Fibroblast of pulmonary artery (primary cell): ENCODE results near the gene SLC6A1.

Experiments
- DNase-seq: peaks from one replicate; pipeline ENCODE4 v3.0.0-alpha.2; 2010; ENCODE audit warnings: low read depth
- H3K4me3 ChIP-seq: replicated peaks from 2 replicates; pipeline ENCODE4 v1.5.1; 2011; ENCODE audit warnings: low read depth, mild to moderate bottlenecking, control low read depth, low read length, moderate library complexity
- CTCF ChIP-seq: IDR thresholded peaks from 2 replicates; pipeline ENCODE4 v1.5.1; 2011; ENCODE audit warnings: mild to moderate bottlenecking, control low read depth, low read length, inconsistent platforms; ENCODE audit errors: missing control alignments

The SLC6A1 gene

DNA sequence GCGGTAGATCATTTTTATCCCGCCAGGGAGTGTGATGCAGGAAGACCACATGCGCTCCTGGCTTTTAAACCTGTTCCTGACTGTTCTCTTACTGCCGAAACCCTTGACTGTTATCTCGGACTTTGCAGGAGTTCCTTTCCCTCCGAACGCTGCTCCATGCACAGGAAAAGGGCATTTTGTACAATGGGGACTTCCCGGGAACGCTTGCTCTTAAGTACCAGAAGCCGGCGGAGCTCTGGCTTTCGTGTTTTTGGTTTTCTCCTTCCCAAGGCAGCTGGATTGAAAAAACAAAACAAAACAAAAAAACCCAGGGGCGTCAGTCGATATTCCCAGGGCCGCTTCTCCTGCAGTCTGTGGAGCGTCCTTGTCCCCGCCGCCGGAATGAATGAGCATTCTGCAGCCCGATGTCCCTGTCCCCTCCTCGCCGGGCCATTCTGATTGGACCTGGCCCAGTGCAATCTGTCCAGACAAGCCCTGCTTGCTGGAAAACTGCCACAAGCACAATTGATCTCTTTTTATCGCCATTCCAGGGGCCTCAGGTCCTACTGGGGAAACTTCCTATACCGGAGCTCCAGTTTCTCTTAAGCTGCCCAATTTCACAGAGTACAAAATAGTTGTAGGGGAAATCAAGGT is 44.8 kb downstream of the SLC6A1 start:
- H3K4me3 ChIP-seq: no peak overlapping the region
- DNase-seq: no peak
- TF ChIP-seq CTCF: no peak

DNA sequence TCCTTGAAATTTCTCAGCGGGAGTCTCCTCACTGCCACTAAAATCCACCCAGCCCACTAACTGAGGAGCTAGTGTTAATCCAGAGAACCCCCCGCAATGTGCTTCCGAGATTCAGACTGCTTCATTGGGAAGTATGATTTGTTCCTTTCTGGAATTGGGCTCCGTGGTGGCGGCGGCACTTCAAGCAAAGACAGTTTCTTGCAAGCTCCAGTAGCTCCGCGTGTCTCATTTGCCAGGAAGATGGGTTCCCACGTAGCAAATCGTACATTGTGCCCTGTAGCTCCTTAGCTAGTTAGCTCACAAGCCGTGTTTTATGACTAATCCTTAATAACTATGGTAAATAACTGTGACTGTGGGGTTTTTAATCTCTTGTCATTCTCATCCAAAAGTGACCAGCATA is 45.4 kb downstream of the SLC6A1 start:
- TF ChIP-seq CTCF: no peak
- DNase-seq: no peak
- H3K4me3 ChIP-seq: no peak overlapping the region

DNA sequence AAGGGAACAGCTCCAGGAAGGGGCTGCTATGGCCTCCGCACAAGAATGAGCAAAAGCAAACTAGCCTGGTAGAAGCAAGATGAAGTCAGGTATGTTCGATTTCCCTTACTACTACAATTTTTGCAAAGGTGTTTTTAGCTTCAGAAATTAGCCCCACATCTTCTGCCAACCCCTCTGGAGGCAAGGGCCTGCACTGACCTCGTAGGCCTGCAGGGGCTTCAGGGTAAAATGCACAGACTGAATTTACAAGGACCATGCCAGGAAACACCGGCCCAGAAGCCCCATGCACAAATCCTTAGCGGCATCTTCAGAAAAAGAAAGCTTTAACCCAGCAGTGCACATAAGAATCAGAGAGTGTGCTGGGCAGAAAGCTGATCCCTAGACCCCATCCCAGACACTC is 53.0 kb downstream of the SLC6A1 start:
- DNase-seq: no peak
- no peak for TF ChIP-seq CTCF
- H3K4me3 ChIP-seq: no peak overlapping the region

GRCh38 chr3:11047500-11047899 is 55.0 kb downstream of the SLC6A1 start:
- no peak for TF ChIP-seq CTCF
- no peak for DNase-seq
- no peak overlapping the region for H3K4me3 ChIP-seq

DNA sequence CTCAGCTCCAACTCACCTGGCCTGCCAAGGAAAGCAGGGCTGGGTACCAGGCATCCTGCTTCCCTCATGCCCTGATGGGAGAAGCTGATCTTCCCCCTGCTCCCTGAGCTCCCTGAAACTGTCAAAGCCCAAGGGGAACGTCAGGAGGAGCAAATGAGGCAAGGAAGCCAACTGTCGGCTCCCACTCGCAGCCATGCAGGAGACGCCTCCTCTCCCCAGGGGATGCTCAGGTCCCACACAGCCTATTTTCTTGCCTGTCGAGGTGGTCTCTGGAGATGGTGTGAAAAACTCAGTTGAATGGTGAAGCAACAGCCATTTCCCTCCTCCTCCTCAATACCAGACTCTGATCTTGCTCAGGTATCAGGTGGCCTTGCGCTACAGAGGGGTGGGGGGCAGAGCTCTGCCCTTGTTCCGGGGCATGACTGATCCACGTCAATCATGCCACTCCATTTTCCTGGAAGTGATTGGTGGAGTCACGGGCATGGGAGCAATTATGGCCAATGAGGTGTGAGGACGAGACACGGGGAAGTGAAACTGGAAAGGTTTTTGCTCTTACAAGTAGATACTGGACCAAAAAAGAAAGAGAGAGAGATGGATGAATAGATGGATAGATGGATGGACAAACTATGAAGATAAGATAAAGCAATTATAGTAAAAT is 58.2 kb downstream of the SLC6A1 start:
- no peak overlapping the region for H3K4me3 ChIP-seq
- no peak for DNase-seq
- TF ChIP-seq CTCF: no peak

DNA sequence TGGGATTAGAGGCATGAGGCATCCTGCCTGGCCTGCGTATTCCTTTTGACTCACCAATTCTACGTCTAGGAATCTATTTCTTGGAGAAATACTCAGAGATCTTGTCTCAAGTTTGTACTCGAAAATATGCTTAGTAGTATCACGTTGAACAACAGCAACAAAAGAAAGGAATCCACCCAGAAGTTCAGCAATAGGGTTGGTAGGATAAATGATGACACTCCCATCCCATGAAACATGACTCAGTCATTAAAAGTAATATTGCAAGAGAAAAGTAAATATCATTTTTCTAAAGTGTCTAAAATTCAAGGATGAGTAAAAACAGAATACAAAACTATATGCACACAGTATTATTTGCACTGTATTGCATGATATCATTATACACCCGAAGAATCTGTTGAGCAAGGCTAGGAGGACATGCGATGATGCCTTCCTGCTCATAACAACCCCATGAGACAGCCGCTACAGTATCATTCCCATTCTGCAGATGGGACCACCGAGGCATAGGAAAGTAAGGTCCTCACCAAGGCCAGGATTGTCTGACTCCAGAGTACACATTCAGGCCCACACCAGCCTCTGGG is 61.5 kb downstream of the SLC6A1 start:
- no peak overlapping the region for H3K4me3 ChIP-seq
- no peak for TF ChIP-seq CTCF
- no peak for DNase-seq
